ENCODE results near the gene TOLLIP. TPM values are rescaled to one million over a fixed set of nuclear protein-coding genes. Genes with fewer than 3 reads are reported as not detected.

Gene TOLLIP
- total and polyA plus RNA-seq, 10 donors = 16.1 to 67.4 (median 46.2) TPM

DNA sequence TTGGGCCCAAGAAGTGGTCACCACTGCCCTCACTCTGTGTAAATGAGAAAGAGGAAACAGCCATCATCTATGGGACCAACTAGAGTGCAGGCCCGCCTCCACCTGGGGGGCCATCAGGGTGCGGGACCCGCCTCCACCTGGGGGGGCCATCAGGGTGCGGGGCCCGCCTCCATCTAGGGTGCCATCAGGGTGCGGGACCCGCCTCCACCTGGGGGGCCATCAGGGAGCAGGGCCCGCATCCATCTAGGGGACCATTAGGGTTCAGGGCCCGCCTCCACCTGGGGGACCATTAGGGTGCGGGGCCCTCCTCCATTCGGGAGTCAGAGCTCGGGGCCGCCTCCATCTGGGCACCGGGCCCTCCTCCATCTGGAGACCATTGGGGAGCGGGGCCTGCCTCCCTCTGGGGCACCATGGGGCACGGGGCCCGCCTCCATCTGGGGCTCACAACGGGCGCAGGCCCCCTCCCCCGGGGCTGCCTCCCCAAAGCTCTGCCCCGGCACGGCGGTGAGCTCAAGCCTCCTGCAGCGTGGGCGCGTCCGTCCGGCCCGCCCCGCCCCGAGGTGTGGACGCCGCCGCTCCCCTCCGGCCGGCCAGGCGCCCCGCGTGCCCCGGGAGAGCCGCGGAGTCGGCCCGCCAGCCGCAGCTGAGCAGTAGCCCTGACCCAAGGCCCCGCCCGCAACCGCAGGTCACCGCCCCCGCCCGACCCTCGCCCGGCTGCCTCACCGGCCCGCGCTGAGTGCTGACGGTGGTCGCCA, 512 bp downstream of the TOLLIP start:
- peaks cover 35 to 73% (median 67%) of the 10 kb centered on the region in 6 donors for H3K4me1 ChIP-seq
- peaks cover 0 to 33% (median 11%) of the 10 kb centered on the region in 6 donors for H3K36me3 ChIP-seq
- peak overlapping the region; percentile 91 to 98 (median 96) for H3K27ac ChIP-seq
- no peaks in the 10 kb centered on the region for H3K27me3 ChIP-seq (replicated peaks in 1 of 7)
- TF ChIP-seq CTCF (IDR thresholded peaks at IDR 0.05 in 8 of 11, conservative IDR thresholded peaks at IDR 0.05 in 3 of 11) = no peak
- TF ChIP-seq POLR2A (IDR thresholded peaks at IDR 0.05) = no peak
- no peak for TF ChIP-seq POLR2AphosphoS5 (IDR thresholded peaks at IDR 0.05)
- peak overlapping the region; percentile 75 to 91 (median 80) for H3K4me3 ChIP-seq
- intact Hi-C loops (cut with DNase I; ENCODE audit: low total_unique reads) = loop anchor here (10.0 kb wide), 1 partner anchor 216 kb away; no protein-coding TSS in a partner anchor
- DNase-seq = no peak
- WGBS, 5 donors = 3 to 28% (median 6%) methylated on average over 6 to 58 of the region's 58 CpGs
- peaks cover 0 to 16% (median 10%) of the 10 kb centered on the region in 8 donors for H3K9me3 ChIP-seq

DNA sequence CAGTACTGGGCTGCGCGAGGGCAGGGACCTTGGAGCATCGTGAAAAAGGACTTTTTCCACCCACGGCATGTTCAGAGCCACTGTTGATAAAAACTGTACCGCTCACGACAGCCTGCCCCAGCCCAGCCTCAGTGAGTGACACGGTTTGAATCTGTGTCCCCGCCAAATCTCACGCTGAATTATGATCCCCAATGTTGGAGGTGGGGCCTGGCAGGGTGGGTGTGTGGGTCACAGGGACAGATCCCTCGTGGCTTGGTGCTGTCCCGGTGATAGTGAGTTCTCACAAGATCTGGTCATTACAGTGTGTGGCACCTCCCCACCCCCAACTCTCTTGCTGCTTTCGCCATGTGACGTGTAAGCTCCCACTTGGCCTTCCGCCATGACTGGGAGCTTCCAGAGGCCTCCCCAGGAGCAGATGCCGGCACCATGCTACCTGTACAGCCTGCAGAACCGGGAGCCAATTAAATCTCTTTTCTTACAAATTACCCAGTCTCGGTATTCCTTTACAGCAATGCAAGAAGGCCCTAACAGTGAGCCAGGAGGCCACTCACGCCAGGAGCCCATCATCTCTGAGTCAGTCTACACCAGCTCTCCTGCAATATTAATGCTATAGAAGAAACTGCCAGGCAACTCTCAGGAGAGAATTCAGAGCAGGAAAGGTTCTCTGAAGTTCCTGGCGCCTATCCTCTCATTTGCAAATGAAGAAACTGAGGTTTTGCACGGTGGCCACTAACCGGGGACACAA, 1.3 kb downstream of the TOLLIP start:
- Histone ChIP-seq H3K4me3 (peak overlapping the region; percentile 75 to 91 (median 80)), H3K9me3 (peaks cover 0 to 16% (median 10%) of the 10 kb centered on the region in 8 donors), H3K27ac (peak overlapping the region in 6 of 8 donors; percentile 34 to 98 (median 96)), H3K27me3 (replicated peaks in 1 of 7) (no peaks in the 10 kb centered on the region), H3K4me1 (peaks cover 39 to 81% (median 74%) of the 10 kb centered on the region in 6 donors), H3K36me3 (peaks cover 0 to 40% (median 13%) of the 10 kb centered on the region in 6 donors)
- intact Hi-C loops (cut with DNase I; ENCODE audit: low total_unique reads) = loop anchor here (10.0 kb wide), 1 partner anchor 217 kb away; no protein-coding TSS in a partner anchor
- WGBS, 5 donors = 75 to 85% (median 78%) methylated on average over 19 to 21 of the region's 21 CpGs
- peak; percentile 76 for DNase-seq
- TF ChIP-seq POLR2A (IDR thresholded peaks at IDR 0.05) (no peak), POLR2AphosphoS5 (IDR thresholded peaks at IDR 0.05) (no peak), CTCF (IDR thresholded peaks at IDR 0.05 in 8 of 11, conservative IDR thresholded peaks at IDR 0.05 in 3 of 11) (no peak)

DNA sequence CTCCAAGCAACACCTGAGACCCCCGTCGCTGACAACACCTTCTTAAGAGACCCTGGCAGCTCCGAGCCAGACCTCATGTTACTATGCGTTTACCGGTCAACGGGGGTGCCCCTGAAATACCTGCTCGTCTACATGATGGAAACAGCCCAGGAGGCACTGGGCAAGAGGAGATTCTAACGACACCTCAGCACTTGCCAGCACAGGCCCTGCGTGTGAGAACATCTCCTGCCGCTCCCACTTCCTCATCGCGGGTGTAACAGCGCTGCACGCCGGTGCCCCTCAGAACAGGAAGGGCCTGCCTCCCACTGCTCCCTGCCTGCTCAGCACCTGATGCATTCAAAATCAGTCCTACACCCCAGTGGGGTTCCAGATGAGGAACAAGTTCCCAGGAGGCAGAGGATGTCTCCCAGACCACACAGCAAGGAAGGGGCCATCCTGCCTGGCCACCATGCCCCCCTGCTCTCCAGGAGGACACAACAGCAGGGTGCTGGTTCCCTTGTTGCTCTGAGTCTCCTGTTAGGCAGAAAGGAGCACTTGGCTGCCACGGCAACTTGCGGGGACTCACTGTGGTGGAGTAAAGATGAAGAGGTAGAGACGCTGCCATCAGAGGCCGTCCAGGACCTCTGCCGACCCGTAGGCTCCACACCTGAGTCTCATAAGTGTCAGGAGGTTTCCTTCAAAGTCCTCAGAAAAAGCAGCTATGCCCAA, 2.1 kb downstream of the TOLLIP start:
- DNase-seq = peak; percentile 92
- WGBS, 5 donors = 49 to 60% (median 50%) methylated on average over 17 to 21 of the region's 21 CpGs

More for the DNA sequence above, 2.1 kb downstream of the TOLLIP start:
- Histone ChIP-seq H3K27me3 (replicated peaks in 1 of 7) (no peaks in the 10 kb centered on the region), H3K9me3 (peaks cover 0 to 13% (median 9%) of the 10 kb centered on the region in 8 donors), H3K36me3 (peaks cover 0 to 49% (median 14%) of the 10 kb centered on the region in 6 donors), H3K4me1 (peaks cover 45 to 89% (median 82%) of the 10 kb centered on the region in 6 donors), H3K4me3 (peak overlapping the region in 3 of 8 donors; percentile 15 to 80 (median 16)), H3K27ac (peak overlapping the region; percentile 2 to 98 (median 66))
- intact Hi-C loops (cut with DNase I; ENCODE audit: low total_unique reads) = loop anchor here (10.0 kb wide), 1 partner anchor 217 kb away; no protein-coding TSS in a partner anchor
- TF ChIP-seq POLR2AphosphoS5 (IDR thresholded peaks at IDR 0.05) (peak; percentile 58 to 76 (median 70)), CTCF (IDR thresholded peaks at IDR 0.05 in 8 of 11, conservative IDR thresholded peaks at IDR 0.05 in 3 of 11) (no peak)
